SK-N-SH (cell line): ENCODE measurements around the gene METTL27. TPM values are rescaled to one million over a fixed set of nuclear protein-coding genes. Genes with fewer than 3 reads are reported as not detected.

Experiments used
- CTCF ChIA-PET: fragments of 300-600, 350-600 bp; formaldehyde crosslinking; extraction: SDS; loops from one replicate; lab custom pipeline; 2021; lab: Yijun Ruan, JAX
- POLR2A ChIA-PET: fragments of 350-600 bp; sonication (Branson Sonifier 250); formaldehyde crosslinking; extraction: SDS; loops from one replicate; lab custom pipeline; 2020; ENCODE audit warnings: antibody characterized with exemption, inconsistent platforms; lab: Yijun Ruan, JAX
- DNase-seq: peaks from one replicate; pipeline ENCODE4 v3.0.0; 2012
- H2AFZ ChIP-seq: fragments of 200-600 bp; sonication (generic); 2 replicates; pipeline ENCODE4 v1.8.1; 2016; ENCODE audit warnings: antibody characterized with exemption, mild to moderate bottlenecking, low read depth
- H3F3A ChIP-seq: fragments of 200-600 bp; sonication (generic); replicated peaks from 2 replicates; pipeline ENCODE3; 2016; ENCODE audit warnings: antibody characterized with exemption, mild to moderate bottlenecking; ENCODE audit not compliant: insufficient read depth
- H3K27ac ChIP-seq, 2 experiments: fragments of 200-500 bp in 1 of 2; fragments of 200-600 bp in 1 of 2; sonication (Bioruptor generic) in 1 of 2; sonication (generic), shearing (Covaris generic) in 1 of 2; 2 replicates each; pipeline versions ENCODE4 v1.5.1 to v1.6.1; 2014 to 2016; ENCODE audit warnings: low read depth in 2 of 2, inconsistent platforms in 1 of 2, low read length in 1 of 2, mild to moderate bottlenecking in 1 of 2, mixed read lengths in 1 of 2
- H3K27me3 ChIP-seq: fragments of 200-600 bp; sonication (generic), shearing (Covaris generic); 2 replicates; pipeline ENCODE4 v1.6.1; 2016; ENCODE audit warnings: mixed run types; ENCODE audit not compliant: insufficient read depth
- H3K36me3 ChIP-seq, 2 experiments: fragments of 200-500 bp in 1 of 2; fragments of 200-600 bp in 1 of 2; sonication (Bioruptor generic) in 1 of 2; sonication (generic) in 1 of 2; replicated peaks in 1 of 2; 2 replicates each; pipeline versions ENCODE3 to v1.5.1; 2014 to 2016; ENCODE audit warnings: low read length in 1 of 2, mild to moderate bottlenecking in 1 of 2; ENCODE audit not compliant: insufficient read depth in 2 of 2, control insufficient read depth in 1 of 2
- H3K4me1 ChIP-seq, 2 experiments: fragments of 200-500 bp in 1 of 2; fragments of 200-600 bp in 1 of 2; sonication (Bioruptor generic) in 1 of 2; sonication (generic), shearing (Covaris generic) in 1 of 2; 2 replicates each; pipeline versions ENCODE4 v1.5.1 to v1.6.1; 2014 to 2016; ENCODE audit warnings: low read depth in 1 of 2, low read length in 1 of 2, mixed run types in 1 of 2; ENCODE audit not compliant: insufficient read depth in 2 of 2, control insufficient read depth in 1 of 2
- H3K4me2 ChIP-seq: fragments of 200-600 bp; sonication (generic), shearing (Covaris generic); 2 replicates; pipeline ENCODE4 v1.6.1; 2017; ENCODE audit warnings: mixed run types
- H3K4me3 ChIP-seq, 2 experiments: fragments of 200-500 bp in 1 of 2; fragments of 200-600 bp in 1 of 2; sonication (Bioruptor generic) in 1 of 2; sonication (generic), shearing (Covaris generic) in 1 of 2; 2 replicates each; pipeline versions ENCODE4 v1.5.1 to v1.8.1; 2014 to 2016; ENCODE audit warnings: low read depth in 2 of 2, inconsistent platforms in 1 of 2, low read length in 1 of 2, mild to moderate bottlenecking in 1 of 2, mixed read lengths in 1 of 2, moderate library complexity in 1 of 2
- H3K79me2 ChIP-seq: fragments of 200-600 bp; sonication (generic); 2 replicates; pipeline ENCODE4 v1.8.1; 2017; ENCODE audit warnings: mild to moderate bottlenecking; ENCODE audit not compliant: insufficient read depth
- H3K9ac ChIP-seq: fragments of 200-600 bp; sonication (generic); 2 replicates; pipeline ENCODE4 v1.6.1; 2017; ENCODE audit warnings: mixed run types
- H3K9me2 ChIP-seq: fragments of 200-600 bp; sonication (generic); 2 replicates; pipeline ENCODE4 v1.6.1; 2017; ENCODE audit warnings: mixed run types
- H3K9me3 ChIP-seq: fragments of 200-600 bp; sonication (generic); 2 replicates; pipeline ENCODE4 v1.6.1; 2017; ENCODE audit warnings: mixed run types, mild to moderate bottlenecking, moderate library complexity
- H4K20me1 ChIP-seq: fragments of 200-600 bp; sonication (generic); 2 replicates; pipeline ENCODE4 v1.6.1; 2017; ENCODE audit warnings: mild to moderate bottlenecking, mixed run types; ENCODE audit not compliant: insufficient read depth
- CHD2 ChIP-seq: fragments of 150-350 bp; IDR thresholded peaks from 2 replicates; pipeline ENCODE4 v1.6.1; 2018; ENCODE audit warnings: low read length; ENCODE audit not compliant: partially characterized antibody
- ELF1 ChIP-seq: IDR thresholded peaks from 2 replicates; pipeline ENCODE4 v1.4.0; 2012
- FOXM1 ChIP-seq: IDR thresholded peaks from 2 replicates; pipeline ENCODE4 v1.4.0; 2012; ENCODE audit warnings: low read depth, mild to moderate bottlenecking
- GABPA ChIP-seq: IDR thresholded peaks from 2 replicates; pipeline ENCODE4 v1.4.0; 2012; ENCODE audit warnings: low read depth, mild to moderate bottlenecking
- GATA2 ChIP-seq: sonication (generic); formaldehyde crosslinking; IDR thresholded peaks from 2 replicates; pipeline ENCODE4 v1.5.0; 2020; ENCODE audit warnings: mild to moderate bottlenecking, missing genetic modification reagents
- MEF2A ChIP-seq: IDR thresholded peaks from 2 replicates; pipeline ENCODE4 v1.4.0; 2012; ENCODE audit warnings: low read depth, borderline replicate concordance
- NFIC ChIP-seq: IDR thresholded peaks from 2 replicates; pipeline ENCODE4 v1.4.0; 2012; ENCODE audit warnings: borderline replicate concordance
- NRF1 ChIP-seq: IDR thresholded peaks from 2 replicates; pipeline ENCODE4 v1.6.1; 2012; ENCODE audit warnings: low read depth, mild to moderate bottlenecking, low read length
- POLR2AphosphoS5 ChIP-seq: IDR thresholded peaks from 2 replicates; pipeline ENCODE4 v1.6.1; 2012; ENCODE audit warnings: low read depth, low read length
- RAD21 ChIP-seq: IDR thresholded peaks from 2 replicates; pipeline ENCODE4 v1.6.1; 2012; ENCODE audit warnings: mild to moderate bottlenecking, low read length
- RFX5 ChIP-seq: IDR thresholded peaks from 2 replicates; pipeline ENCODE4 v1.6.1; 2012; ENCODE audit warnings: mild to moderate bottlenecking, improper control_type of control experiment, low read length
- SIN3A ChIP-seq: IDR thresholded peaks from 2 replicates; pipeline ENCODE4 v1.6.1; 2012; ENCODE audit warnings: low read depth, mild to moderate bottlenecking, low read length, moderate library complexity, borderline replicate concordance
- TAF1 ChIP-seq: IDR thresholded peaks from 2 replicates; pipeline ENCODE4 v1.6.1; 2012; ENCODE audit warnings: low read depth, mild to moderate bottlenecking, low read length, moderate library complexity, borderline replicate concordance
- TCF12 ChIP-seq: IDR thresholded peaks from 2 replicates; pipeline ENCODE4 v1.4.0; 2012
- TEAD4 ChIP-seq: IDR thresholded peaks from 2 replicates; pipeline ENCODE4 v1.4.0; 2012; ENCODE audit warnings: mild to moderate bottlenecking, borderline replicate concordance; ENCODE audit not compliant: insufficient read depth
- YY1 ChIP-seq: IDR thresholded peaks from 2 replicates; pipeline ENCODE4 v1.4.0; 2012; ENCODE audit warnings: low read depth, mild to moderate bottlenecking
- whole genome bisulfite sequencing: methylation state at CpG from one replicate; pipeline ENCODE4 v1.1.6; 2017; ENCODE audit warnings: low lambda C conversion rate; 5-methylcytosine and 5-hydroxymethylcytosine counted together
- polyA plus RNA-seq, 3 experiments: library from polyadenylated mRNA; depleted of rRNA; stranded (reverse); fragments of >200 nt; gene quantifications; 2 replicates each; pipeline ENCODE4 v1.2.3, GENCODE V29; 2012
- TF ChIP-seq, protein P1 (sequence below): fragments of 150-350 bp; IDR thresholded peaks from 2 replicates; pipeline ENCODE4 v1.6.1; 2016; ENCODE audit warnings: mild to moderate bottlenecking, low read depth, low read length
- TF ChIP-seq, protein P2 (sequence below): IDR thresholded peaks from 2 replicates; pipeline ENCODE4 v1.4.0; 2012; ENCODE audit warnings: low read depth
- TF ChIP-seq, protein P3 (sequence below): fragments of 200-600 bp; sonication (generic); IDR thresholded peaks from 2 replicates; pipeline ENCODE4 v1.6.1; 2017; ENCODE audit warnings: antibody characterized with exemption, mild to moderate bottlenecking, moderate library complexity
- TF ChIP-seq, protein P4 (sequence below): fragments of 150-350 bp; IDR thresholded peaks from 2 replicates; pipeline ENCODE4 v1.6.1; 2017; ENCODE audit warnings: antibody characterized with exemption, low read length, low read depth, borderline replicate concordance
- TF ChIP-seq, protein P5 (sequence below): IDR thresholded peaks from 2 replicates; pipeline ENCODE4 v1.4.0; 2012; ENCODE audit warnings: low read depth, borderline replicate concordance

METTL27 gene
- polyA plus RNA-seq, 1 of the 3 experiments (the other 2 are of a cell fraction): 3.1 TPM

DNA sequence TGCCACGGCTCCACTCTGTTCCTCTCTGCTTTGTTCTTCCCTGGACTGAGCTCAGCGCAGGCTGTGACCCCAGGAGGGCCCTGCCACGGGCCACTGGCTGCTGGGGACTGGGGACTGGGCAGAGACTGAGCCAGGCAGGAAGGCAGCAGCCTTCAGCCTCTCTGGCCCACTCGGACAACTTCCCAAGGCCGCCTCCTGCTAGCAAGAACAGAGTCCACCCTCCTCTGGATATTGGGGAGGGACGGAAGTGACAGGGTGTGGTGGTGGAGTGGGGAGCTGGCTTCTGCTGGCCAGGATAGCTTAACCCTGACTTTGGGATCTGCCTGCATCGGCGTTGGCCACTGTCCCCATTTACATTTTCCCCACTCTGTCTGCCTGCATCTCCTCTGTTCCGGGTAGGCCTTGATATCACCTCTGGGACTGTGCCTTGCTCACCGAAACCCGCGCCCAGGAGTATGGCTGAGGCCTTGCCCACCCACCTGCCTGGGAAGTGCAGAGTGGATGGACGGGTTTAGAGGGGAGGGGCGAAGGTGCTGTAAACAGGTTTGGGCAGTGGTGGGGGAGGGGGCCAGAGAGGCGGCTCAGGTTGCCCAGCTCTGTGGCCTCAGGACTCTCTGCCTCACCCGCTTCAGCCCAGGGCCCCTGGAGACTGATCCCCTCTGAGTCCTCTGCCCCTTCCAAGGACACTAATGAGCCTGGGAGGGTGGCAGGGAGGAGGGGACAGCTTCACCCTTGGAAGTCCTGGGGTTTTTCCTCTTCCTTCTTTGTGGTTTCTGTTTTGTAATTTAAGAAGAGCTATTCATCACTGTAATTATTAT is 10.3 kb downstream of the METTL27 start:
- no peak overlapping the region for H3K4me2 ChIP-seq
- no peaks in the 10 kb centered on the region for H3K9me3 ChIP-seq
- H3K9me2 ChIP-seq: no peaks in the 10 kb centered on the region
- no peak overlapping the region for H2AFZ ChIP-seq
- no peak for DNase-seq
- H3K79me2 ChIP-seq: no peaks in the 10 kb centered on the region
- no peaks in the 10 kb centered on the region for H3K27me3 ChIP-seq
- TF ChIP-seq YY1 (no peak), ELF1 (no peak), CHD2 (no peak), SIN3A (no peak), FOXM1 (no peak), TEAD4 (no peak), TAF1 (no peak), POLR2AphosphoS5 (no peak), GABPA (no peak), NFIC (no peak), TCF12 (no peak)
- TF ChIP-seq, protein P1, sequence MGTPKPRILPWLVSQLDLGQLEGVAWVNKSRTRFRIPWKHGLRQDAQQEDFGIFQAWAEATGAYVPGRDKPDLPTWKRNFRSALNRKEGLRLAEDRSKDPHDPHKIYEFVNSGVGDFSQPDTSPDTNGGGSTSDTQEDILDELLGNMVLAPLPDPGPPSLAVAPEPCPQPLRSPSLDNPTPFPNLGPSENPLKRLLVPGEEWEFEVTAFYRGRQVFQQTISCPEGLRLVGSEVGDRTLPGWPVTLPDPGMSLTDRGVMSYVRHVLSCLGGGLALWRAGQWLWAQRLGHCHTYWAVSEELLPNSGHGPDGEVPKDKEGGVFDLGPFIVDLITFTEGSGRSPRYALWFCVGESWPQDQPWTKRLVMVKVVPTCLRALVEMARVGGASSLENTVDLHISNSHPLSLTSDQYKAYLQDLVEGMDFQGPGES: no peak
- TF ChIP-seq, protein P2, sequence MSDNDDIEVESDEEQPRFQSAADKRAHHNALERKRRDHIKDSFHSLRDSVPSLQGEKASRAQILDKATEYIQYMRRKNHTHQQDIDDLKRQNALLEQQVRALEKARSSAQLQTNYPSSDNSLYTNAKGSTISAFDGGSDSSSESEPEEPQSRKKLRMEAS: no peak
- TF ChIP-seq, protein P3, sequence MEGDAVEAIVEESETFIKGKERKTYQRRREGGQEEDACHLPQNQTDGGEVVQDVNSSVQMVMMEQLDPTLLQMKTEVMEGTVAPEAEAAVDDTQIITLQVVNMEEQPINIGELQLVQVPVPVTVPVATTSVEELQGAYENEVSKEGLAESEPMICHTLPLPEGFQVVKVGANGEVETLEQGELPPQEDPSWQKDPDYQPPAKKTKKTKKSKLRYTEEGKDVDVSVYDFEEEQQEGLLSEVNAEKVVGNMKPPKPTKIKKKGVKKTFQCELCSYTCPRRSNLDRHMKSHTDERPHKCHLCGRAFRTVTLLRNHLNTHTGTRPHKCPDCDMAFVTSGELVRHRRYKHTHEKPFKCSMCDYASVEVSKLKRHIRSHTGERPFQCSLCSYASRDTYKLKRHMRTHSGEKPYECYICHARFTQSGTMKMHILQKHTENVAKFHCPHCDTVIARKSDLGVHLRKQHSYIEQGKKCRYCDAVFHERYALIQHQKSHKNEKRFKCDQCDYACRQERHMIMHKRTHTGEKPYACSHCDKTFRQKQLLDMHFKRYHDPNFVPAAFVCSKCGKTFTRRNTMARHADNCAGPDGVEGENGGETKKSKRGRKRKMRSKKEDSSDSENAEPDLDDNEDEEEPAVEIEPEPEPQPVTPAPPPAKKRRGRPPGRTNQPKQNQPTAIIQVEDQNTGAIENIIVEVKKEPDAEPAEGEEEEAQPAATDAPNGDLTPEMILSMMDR: no peak
- peaks cover 12% of the 10 kb centered on the region for H3F3A ChIP-seq
- H4K20me1 ChIP-seq: no peaks in the 10 kb centered on the region
- H3K9ac ChIP-seq: no peak overlapping the region
- no peak overlapping the region for H3K4me3 ChIP-seq
- H3K27ac ChIP-seq: peak overlapping the region in 1 of 2 experiments; percentile 1; a peak in 1 of 4 replicates
- WGBS: 88% methylated on average over 12 of the region's 16 CpGs
- ChIA-PET POLR2A (no interaction called here), CTCF (interaction anchor here (0.9 to 2.2 kb wide), 4 partner anchors 10 to 24 kb away, joined by 3 to 8 read pairs (median 7); no protein-coding TSS in a partner anchor)
- H3K4me1 ChIP-seq: peaks cover 19 to 48% of the 10 kb centered on the region in 2 experiments
- no peaks in the 10 kb centered on the region for H3K36me3 ChIP-seq

DNA sequence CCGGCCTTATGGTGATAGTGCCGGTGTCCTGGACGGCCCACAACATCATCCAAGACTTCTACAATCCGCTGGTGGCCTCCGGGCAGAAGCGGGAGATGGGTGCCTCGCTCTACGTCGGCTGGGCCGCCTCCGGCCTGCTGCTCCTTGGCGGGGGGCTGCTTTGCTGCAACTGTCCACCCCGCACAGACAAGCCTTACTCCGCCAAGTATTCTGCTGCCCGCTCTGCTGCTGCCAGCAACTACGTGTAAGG is 10.8 kb downstream of the METTL27 start:
- Histone ChIP-seq H3K4me1 (peaks cover 19 to 53% of the 10 kb centered on the region in 2 experiments), H3K4me2 (no peak overlapping the region), H3K27ac (no peak overlapping the region; a peak in 1 of 4 replicates), H3K4me3 (no peak overlapping the region), H3K36me3 (no peaks in the 10 kb centered on the region), H3F3A (peaks cover 17% of the 10 kb centered on the region)
- POLR2A ChIA-PET: no interaction called here
- TF ChIP-seq RFX5 (no peak), RAD21 (no peak), TEAD4 (no peak), GATA2 (CRISPR knock-in tag) (no peak), SIN3A (no peak), CHD2 (no peak), MEF2A (no peak), ELF1 (no peak), NRF1 (no peak)
- TF ChIP-seq, protein P4, sequence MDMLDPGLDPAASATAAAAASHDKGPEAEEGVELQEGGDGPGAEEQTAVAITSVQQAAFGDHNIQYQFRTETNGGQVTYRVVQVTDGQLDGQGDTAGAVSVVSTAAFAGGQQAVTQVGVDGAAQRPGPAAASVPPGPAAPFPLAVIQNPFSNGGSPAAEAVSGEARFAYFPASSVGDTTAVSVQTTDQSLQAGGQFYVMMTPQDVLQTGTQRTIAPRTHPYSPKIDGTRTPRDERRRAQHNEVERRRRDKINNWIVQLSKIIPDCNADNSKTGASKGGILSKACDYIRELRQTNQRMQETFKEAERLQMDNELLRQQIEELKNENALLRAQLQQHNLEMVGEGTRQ: no peak
- TF ChIP-seq, protein P5, sequence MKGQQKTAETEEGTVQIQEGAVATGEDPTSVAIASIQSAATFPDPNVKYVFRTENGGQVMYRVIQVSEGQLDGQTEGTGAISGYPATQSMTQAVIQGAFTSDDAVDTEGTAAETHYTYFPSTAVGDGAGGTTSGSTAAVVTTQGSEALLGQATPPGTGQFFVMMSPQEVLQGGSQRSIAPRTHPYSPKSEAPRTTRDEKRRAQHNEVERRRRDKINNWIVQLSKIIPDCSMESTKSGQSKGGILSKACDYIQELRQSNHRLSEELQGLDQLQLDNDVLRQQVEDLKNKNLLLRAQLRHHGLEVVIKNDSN: no peak
- TF ChIP-seq, all 33 proteins: peak for 0
- Histone ChIP-seq H4K20me1 (no peaks in the 10 kb centered on the region), H3K79me2 (no peaks in the 10 kb centered on the region), H3K9me2 (no peaks in the 10 kb centered on the region), H3K9me3 (no peaks in the 10 kb centered on the region), H3K27me3 (no peaks in the 10 kb centered on the region), H3K9ac (no peak overlapping the region), H2AFZ (no peak overlapping the region)
- DNase-seq: no peak
- CTCF ChIA-PET: no interaction called here
- WGBS: 95% methylated on average over 14 of the region's 16 CpGs
